ENCODE data around the gene IRF3.
A peak's percentile ranks its signal among the peaks of the same experiment; 100 is the strongest.

IRF3 gene

DNA sequence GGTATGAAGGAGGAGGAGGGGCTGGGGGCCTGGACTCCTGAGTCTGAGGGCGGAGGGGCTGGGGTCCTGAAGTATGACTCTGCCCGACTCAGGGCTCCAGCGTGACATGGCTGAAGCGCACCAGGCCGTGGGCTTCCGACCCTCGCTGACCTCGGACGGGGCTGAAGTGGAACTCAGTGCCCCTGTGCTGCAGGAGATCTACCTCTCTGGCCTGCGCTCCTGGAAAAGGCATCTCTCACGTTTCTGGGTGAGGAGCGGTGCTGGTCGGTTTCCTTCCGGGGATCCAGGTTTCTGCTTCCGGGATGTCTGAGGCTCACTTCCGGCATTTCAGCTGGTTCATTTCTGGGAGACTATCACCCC is 26.5 kb upstream of the IRF3 start:
- H3K4me1 ChIP-seq, result peaks cover 5% of the 10 kb centered on the region; the same call in 1 of the 2 replicates
- H3K4me3 ChIP-seq (ENCODE audit: low read depth, low read length), result no peak overlapping the region
- no peak for DNase-seq
- 0 out of 2 replicates have a peak, but pooled peaks cover 4% of the 10 kb centered on the region for H3K36me3 ChIP-seq
- no peaks in the 10 kb centered on the region for H3K9me3 ChIP-seq
- peaks cover 11% of the 10 kb centered on the region; the same call in 1 of the 2 replicates for H3K27me3 ChIP-seq
- no peak for TF ChIP-seq CTCF (IDR thresholded peaks at IDR 0.05; ENCODE audit: low read depth, low read length)

DNA sequence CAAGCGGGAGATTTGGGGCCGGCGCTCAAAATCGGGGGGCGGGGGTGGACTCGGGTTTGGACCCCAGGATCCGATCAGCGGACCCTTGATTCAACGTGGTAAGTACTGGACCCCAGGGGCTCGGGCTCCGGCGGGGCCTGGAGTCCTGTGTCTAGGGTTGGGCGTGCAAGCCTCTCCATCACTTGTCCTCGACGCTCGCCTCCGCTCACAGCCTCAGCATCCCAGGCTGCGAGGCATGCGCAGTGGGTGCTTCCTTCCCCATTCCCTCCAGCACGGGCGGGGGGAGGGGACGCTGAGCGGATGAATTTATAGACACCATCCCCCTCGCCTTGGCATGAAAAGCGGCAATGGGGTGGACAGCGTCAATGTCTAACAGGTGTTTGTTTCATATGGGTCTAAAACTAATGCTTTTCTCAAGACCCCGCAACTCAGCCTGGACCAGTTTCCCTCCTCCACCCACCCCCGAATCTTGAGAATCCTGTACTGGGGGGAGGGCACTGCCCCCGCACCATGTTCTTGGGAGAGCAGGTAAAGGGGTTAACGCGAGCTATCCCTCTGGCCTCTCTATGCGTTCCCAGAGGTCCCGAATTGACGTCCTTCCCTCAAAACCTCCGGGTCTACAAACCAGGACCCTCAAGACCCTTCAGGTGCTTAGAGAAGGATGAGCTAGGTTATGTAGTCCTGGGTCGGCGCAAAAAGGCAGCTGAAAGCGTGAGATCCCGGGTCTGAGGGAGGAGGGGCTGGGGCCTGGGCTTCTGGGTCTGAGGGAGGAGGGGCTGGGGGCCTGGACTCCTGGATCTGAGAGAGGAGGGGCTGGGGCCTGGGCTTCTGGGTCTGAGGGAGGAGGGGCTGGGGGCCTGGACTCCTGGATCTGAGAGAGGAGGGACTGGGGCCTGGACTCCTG is 25.8 kb upstream of the IRF3 start:
- H3K9me3 ChIP-seq, result no peaks in the 10 kb centered on the region
- H3K27me3 ChIP-seq, result peaks cover 11% of the 10 kb centered on the region; the same call in 1 of the 2 replicates
- TF ChIP-seq CTCF (IDR thresholded peaks at IDR 0.05; ENCODE audit: low read depth, low read length), result no peak
- peak; percentile 79 for DNase-seq
- H3K36me3 ChIP-seq, result 0 out of 2 replicates have a peak, but pooled peaks cover 4% of the 10 kb centered on the region
- H3K4me3 ChIP-seq (ENCODE audit: low read depth, low read length), result peak overlapping the region; percentile 66
- H3K4me1 ChIP-seq, result peaks cover 5% of the 10 kb centered on the region; the same call in 1 of the 2 replicates

GRCh38 chr19:49690656-49691242 is 25.1 kb upstream of the IRF3 start, which contains the start of gene CPT1C:
Gene CPT1C, plus strand, starts transcription at chr19:49691116. Its CDS starts 1,137 bp downstream, at chr19:49692253.
- DNase-seq, result peak; percentile 88
- peaks cover 11% of the 10 kb centered on the region; the same call in 1 of the 2 replicates for H3K27me3 ChIP-seq

GRCh38 chr19:49690079-49690655 is 24.5 kb upstream of the IRF3 start:
- no peaks in the 10 kb centered on the region for H3K9me3 ChIP-seq
- peaks cover 15% of the 10 kb centered on the region for H3K36me3 ChIP-seq
- H3K4me3 ChIP-seq (ENCODE audit: low read depth, low read length), result peak overlapping the region; percentile 66
- H3K4me1 ChIP-seq, result peaks cover 5% of the 10 kb centered on the region; the same call in 1 of the 2 replicates
- H3K27me3 ChIP-seq, result peaks cover 11% of the 10 kb centered on the region; the same call in 1 of the 2 replicates
- DNase-seq, result no peak
- TF ChIP-seq CTCF (IDR thresholded peaks at IDR 0.05; ENCODE audit: low read depth, low read length), result no peak

More at GRCh38 chr19:49690656-49691242, 25.1 kb upstream of the IRF3 start, which contains the start of gene CPT1C:
- no peak for TF ChIP-seq CTCF (IDR thresholded peaks at IDR 0.05; ENCODE audit: low read depth, low read length)
- no peaks in the 10 kb centered on the region for H3K9me3 ChIP-seq
- peak within 1 kb of the TSS; percentile 66 for H3K4me3 ChIP-seq (ENCODE audit: low read depth, low read length)
- H3K4me1 ChIP-seq, result peaks cover 5% of the 10 kb centered on the region; the same call in 1 of the 2 replicates
- H3K36me3 ChIP-seq, result peaks cover 10% of the 10 kb centered on the region

GRCh38 chr19:49689133-49690078 is 23.7 kb upstream of the IRF3 start, which contains the start of gene ADM5:
Gene ADM5, plus strand, starts transcription at chr19:49689594. Its CDS starts 244 bp downstream, at chr19:49689838.
- peak within 1 kb of the TSS; percentile 66 for H3K4me3 ChIP-seq (ENCODE audit: low read depth, low read length)
- DNase-seq, result peak; percentile 71
- peaks cover 11% of the 10 kb centered on the region; the same call in 1 of the 2 replicates for H3K27me3 ChIP-seq
- H3K4me1 ChIP-seq, result peaks cover 5% of the 10 kb centered on the region; the same call in 1 of the 2 replicates
- TF ChIP-seq CTCF (IDR thresholded peaks at IDR 0.05; ENCODE audit: low read depth, low read length), result peak; percentile 63
- no peaks in the 10 kb centered on the region for H3K9me3 ChIP-seq
- H3K36me3 ChIP-seq, result peaks cover 22% of the 10 kb centered on the region

All from BE2C (cell line).